Body of pancreas (tissue), 4 donors: ENCODE measurements around the gene CRAMP1. TPM values are rescaled to one million over a fixed set of nuclear protein-coding genes. Genes with fewer than 3 reads are reported as not detected.

Experiments used
- ATAC-seq: fragments of 150-250 bp; one replicate; pipeline ENCODE4 v1.9.1; 2016
- DNase-seq, 4 donors: peaks; one replicate each; pipeline ENCODE4 v3.0.0-alpha.2; 2019
- H3K27ac ChIP-seq, 4 donors: fragments of 200-600 bp; sonication (generic); 1 replicate in 3 of 4; 2 replicates in 1 of 4; pipeline versions ENCODE4 v1.5.1 to v1.6.1; 2016 to 2019; ENCODE audit warnings: mild to moderate bottlenecking in 1 of 4, mixed read lengths in 1 of 4, moderate library complexity in 1 of 4
- H3K27me3 ChIP-seq, 2 donors: fragments of 200-600 bp; sonication (generic); one replicate each; pipeline ENCODE4 v1.6.0; 2016; ENCODE audit warnings: mild to moderate bottlenecking in 1 of 2
- H3K36me3 ChIP-seq, 2 donors: fragments of 200-600 bp; sonication (generic); replicated peaks in 1 of 2; 2 replicates each; pipeline ENCODE4 v1.5.1; 2016; ENCODE audit warnings: low read depth in 2 of 2; ENCODE audit not compliant: insufficient read depth in 1 of 2
- H3K4me1 ChIP-seq: fragments of 200-600 bp; sonication (generic); one replicate; pipeline ENCODE4 v1.6.0; 2016
- H3K4me3 ChIP-seq, 2 donors: fragments of 200-600 bp; sonication (generic); 1 replicate in 1 of 2; 2 replicates in 1 of 2; pipeline ENCODE4 v1.5.1; 2016 to 2019
- H3K9me3 ChIP-seq, 3 donors: fragments of 200-600 bp; sonication (generic); 1 replicate in 2 of 3; 2 replicates in 1 of 3; pipeline ENCODE4 v1.5.1; 2016
- CTCF ChIP-seq, 7 experiments: fragments of 450-650 bp in 4 of 7; fragments of 200-600 bp in 3 of 7; sonication (generic) in 3 of 7; IDR thresholded peaks; one replicate each; pipeline ENCODE4 v1.5.1; 2016 to 2019; ENCODE audit warnings: antibody characterized with exemption in 7 of 7
- POLR2A ChIP-seq, 3 donors: fragments of 450-650 bp; IDR thresholded peaks; one replicate each; pipeline ENCODE4 v1.6.1; 2016; ENCODE audit warnings: antibody characterized with exemption in 3 of 3, mild to moderate bottlenecking in 2 of 3
- WGBS, 2 donors: methylation state at CpG; one replicate each; pipeline ENCODE4 v1.1.5; 2017; 5-methylcytosine and 5-hydroxymethylcytosine counted together
- intact Hi-C: fragments of 100-400 bp; cut with DNase I; formaldehyde crosslinking; loops from one replicate; pipeline ENCODE4 v1.15.1; 2023
- total RNA-seq, 2 donors: library from RNA; depleted of rRNA; stranded (reverse); fragments of >200 nt; gene quantifications; one replicate each; pipeline ENCODE4 v1.1.0, GENCODE V29; 2016

CRAMP1 gene
- total RNA-seq, 2 donors from 2014 or later, result 8.6 to 17.8 TPM

GRCh38 chr16:1673424-1674151 is 61.4 kb downstream of the CRAMP1 start:
- no peaks in the 10 kb centered on the region for H3K27me3 ChIP-seq
- peaks cover 6% of the 10 kb centered on the region for H3K4me1 ChIP-seq
- H3K36me3 ChIP-seq, result peaks cover 0 to 24% of the 10 kb centered on the region in 2 donors
- H3K4me3 ChIP-seq, result no peak overlapping the region
- ATAC-seq (no peak), DNase-seq (no peak)
- H3K27ac ChIP-seq, result no peak overlapping the region
- intact Hi-C loops, result no loop called here
- TF ChIP-seq CTCF (IDR thresholded peaks at IDR 0.05) (no peak), POLR2A (IDR thresholded peaks at IDR 0.05) (no peak)
- no peaks in the 10 kb centered on the region for H3K9me3 ChIP-seq
- 90 to 92% methylated on average over 20 to 25 of the region's 26 CpGs for WGBS, 2 donors

GRCh38 chr16:1674306-1674705 is 62.1 kb downstream of the CRAMP1 start:
- TF ChIP-seq POLR2A (IDR thresholded peaks at IDR 0.05) (no peak), CTCF (IDR thresholded peaks at IDR 0.05) (no peak)
- Histone ChIP-seq H3K9me3 (no peaks in the 10 kb centered on the region), H3K36me3 (peaks cover 0 to 21% of the 10 kb centered on the region in 2 donors), H3K27ac (no peak overlapping the region), H3K4me3 (no peak overlapping the region), H3K27me3 (no peaks in the 10 kb centered on the region), H3K4me1 (peaks cover 13% of the 10 kb centered on the region)
- WGBS, 2 donors, result 89 to 95% methylated on average over 4 to 7 of the region's 7 CpGs
- no peak for ATAC-seq
- no peak for DNase-seq
- intact Hi-C loops, result no loop called here

GRCh38 chr16:1674751-1675664 is 62.8 kb downstream of the CRAMP1 start:
- H3K4me1 ChIP-seq, result peaks cover 20% of the 10 kb centered on the region
- no peak for ATAC-seq
- WGBS, 2 donors, result 88 to 90% methylated on average over 18 to 19 of the region's 19 CpGs
- no peak for DNase-seq
- intact Hi-C loops, result no loop called here
- H3K27me3 ChIP-seq, result no peaks in the 10 kb centered on the region
- no peak overlapping the region for H3K27ac ChIP-seq
- no peak overlapping the region for H3K4me3 ChIP-seq
- no peak for TF ChIP-seq POLR2A (IDR thresholded peaks at IDR 0.05)
- no peak for TF ChIP-seq CTCF (IDR thresholded peaks at IDR 0.05)
- H3K36me3 ChIP-seq, result peaks cover 0 to 18% of the 10 kb centered on the region in 2 donors
- H3K9me3 ChIP-seq, result no peaks in the 10 kb centered on the region

- ATAC-seq, result no peak
- Histone ChIP-seq H3K27ac (no peak overlapping the region), H3K4me3 (no peak overlapping the region), H3K36me3 (peaks cover 0 to 11% of the 10 kb centered on the region in 2 donors), H3K9me3 (no peaks in the 10 kb centered on the region), H3K27me3 (no peaks in the 10 kb centered on the region), H3K4me1 (peaks cover 22% of the 10 kb centered on the region)
- 91 to 95% methylated on average over 12 of the region's 12 CpGs for WGBS, 2 donors
- intact Hi-C loops, result no loop called here
- TF ChIP-seq CTCF (IDR thresholded peaks at IDR 0.05) (no peak), POLR2A (IDR thresholded peaks at IDR 0.05) (no peak)
- DNase-seq, result no peak
These were observed 64.5 kb downstream of the CRAMP1 start for GRCh38 chr16:1676661-1677060.
